ENCODE results near the gene DEK.
"Not testable (repeated sequence)": the region's sequence is repeated elsewhere in the genome, so short reads cannot be mapped to it uniquely, and the experiment has no call there.

DEK gene

DNA sequence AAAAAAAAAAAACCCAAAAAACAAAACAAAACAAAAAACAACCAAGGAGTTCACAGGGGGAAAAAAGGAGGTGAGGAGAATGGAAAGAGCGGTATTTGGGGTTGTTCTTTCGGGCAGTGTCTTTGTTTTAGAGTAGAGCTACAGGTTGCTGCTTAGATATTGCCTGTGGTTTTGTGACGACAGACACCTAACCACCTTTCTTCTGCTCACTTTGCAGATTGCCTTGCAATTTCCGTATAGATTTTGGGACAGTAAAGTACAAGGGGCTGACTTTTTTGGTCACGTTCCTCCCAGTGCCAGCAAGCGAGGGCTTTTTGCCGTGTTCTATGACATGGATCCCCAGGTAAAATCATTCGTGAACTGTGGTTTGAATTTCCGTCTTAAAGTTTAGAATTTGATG, 50.9 kb downstream of the DEK start:
- H3K4me3 ChIP-seq (ENCODE audit: low read depth, low read length), result no peak overlapping the region
- in situ Hi-C loops (cut with HindIII; ENCODE audit: low sequenced_read_pairs), result no loop called here
- TF ChIP-seq, protein P1, sequence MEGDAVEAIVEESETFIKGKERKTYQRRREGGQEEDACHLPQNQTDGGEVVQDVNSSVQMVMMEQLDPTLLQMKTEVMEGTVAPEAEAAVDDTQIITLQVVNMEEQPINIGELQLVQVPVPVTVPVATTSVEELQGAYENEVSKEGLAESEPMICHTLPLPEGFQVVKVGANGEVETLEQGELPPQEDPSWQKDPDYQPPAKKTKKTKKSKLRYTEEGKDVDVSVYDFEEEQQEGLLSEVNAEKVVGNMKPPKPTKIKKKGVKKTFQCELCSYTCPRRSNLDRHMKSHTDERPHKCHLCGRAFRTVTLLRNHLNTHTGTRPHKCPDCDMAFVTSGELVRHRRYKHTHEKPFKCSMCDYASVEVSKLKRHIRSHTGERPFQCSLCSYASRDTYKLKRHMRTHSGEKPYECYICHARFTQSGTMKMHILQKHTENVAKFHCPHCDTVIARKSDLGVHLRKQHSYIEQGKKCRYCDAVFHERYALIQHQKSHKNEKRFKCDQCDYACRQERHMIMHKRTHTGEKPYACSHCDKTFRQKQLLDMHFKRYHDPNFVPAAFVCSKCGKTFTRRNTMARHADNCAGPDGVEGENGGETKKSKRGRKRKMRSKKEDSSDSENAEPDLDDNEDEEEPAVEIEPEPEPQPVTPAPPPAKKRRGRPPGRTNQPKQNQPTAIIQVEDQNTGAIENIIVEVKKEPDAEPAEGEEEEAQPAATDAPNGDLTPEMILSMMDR (IDR thresholded peaks at IDR 0.05; ENCODE audit: low read depth, low read length, missing control alignments), result no peak
- DNase-seq (ENCODE audit: low read depth), result no peak

DNA sequence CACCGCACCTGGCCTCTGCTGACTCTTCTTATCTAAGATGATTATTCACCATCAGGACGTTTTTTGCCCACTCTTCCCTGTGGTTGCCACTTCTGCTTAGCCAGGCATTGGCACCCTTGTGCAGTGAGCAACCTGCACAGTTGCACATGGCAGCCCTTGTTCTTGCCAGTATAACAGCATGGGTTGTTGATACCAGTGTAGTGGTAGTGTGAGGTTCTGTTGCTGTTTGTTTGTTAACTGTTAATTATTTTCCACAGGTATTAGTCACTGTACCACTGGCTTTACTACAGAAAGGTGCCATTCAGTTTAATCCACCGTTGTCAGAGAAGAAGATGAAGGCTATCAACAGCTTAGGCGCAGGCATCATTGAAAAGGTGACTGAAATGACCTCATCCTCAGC, 52.1 kb downstream of the DEK start:
- TF ChIP-seq, protein P1 (IDR thresholded peaks at IDR 0.05; ENCODE audit: low read depth, low read length, missing control alignments), result no peak
- H3K4me3 ChIP-seq (ENCODE audit: low read depth, low read length), result no peak overlapping the region
- no peak for DNase-seq (ENCODE audit: low read depth)
- in situ Hi-C loops (cut with HindIII; ENCODE audit: low sequenced_read_pairs), result no loop called here

DNA sequence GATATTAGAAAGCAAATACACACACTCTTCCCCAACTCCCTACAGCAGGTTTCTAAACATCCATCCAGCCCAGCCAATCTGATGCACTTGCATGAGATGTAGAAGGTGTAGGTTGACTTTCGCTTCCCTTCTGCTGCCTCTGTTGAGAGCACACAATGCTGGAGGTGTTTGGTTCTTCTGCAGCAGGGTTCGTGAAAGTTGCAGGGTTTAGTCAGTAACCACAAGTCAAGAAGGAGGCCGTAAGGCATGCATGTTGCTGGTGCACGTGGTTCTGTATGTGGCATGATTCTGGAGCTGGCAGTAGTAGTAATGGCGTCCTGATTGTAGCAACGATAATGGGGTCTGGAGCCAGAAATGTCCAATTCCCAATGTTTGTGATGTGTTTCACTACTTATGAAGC, 53.0 kb downstream of the DEK start:
- in situ Hi-C loops (cut with HindIII; ENCODE audit: low sequenced_read_pairs), result no loop called here
- TF ChIP-seq, protein P1 (IDR thresholded peaks at IDR 0.05; ENCODE audit: low read depth, low read length, missing control alignments), result no peak
- H3K4me3 ChIP-seq (ENCODE audit: low read depth, low read length), result no peak overlapping the region
- no peak for DNase-seq (ENCODE audit: low read depth)

DNA sequence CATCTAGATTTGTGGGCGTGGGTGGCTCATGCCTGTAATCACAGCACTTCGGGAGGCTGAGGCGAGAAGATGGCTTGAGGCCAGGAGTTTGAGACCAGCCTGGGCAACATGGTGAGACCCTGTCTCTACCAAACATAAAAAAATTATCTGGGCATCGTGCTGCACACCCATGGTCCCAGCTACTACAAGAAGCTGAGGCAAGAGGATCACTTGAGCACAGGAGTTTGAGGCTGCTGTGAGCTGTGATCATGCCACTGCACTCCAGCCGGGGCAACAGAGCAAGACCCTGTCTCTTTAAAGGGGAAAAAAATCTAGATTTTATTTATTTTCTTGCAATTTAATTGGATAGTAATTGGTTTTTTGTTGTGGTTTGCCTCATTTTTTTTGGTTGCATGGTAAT, 53.6 kb downstream of the DEK start:
- in situ Hi-C loops (cut with HindIII; ENCODE audit: low sequenced_read_pairs), result no loop called here
- DNase-seq (ENCODE audit: low read depth), result no peak
- TF ChIP-seq, protein P1 (IDR thresholded peaks at IDR 0.05; ENCODE audit: low read depth, low read length, missing control alignments), result no peak
- no peak overlapping the region for H3K4me3 ChIP-seq (ENCODE audit: low read depth, low read length)

DNA sequence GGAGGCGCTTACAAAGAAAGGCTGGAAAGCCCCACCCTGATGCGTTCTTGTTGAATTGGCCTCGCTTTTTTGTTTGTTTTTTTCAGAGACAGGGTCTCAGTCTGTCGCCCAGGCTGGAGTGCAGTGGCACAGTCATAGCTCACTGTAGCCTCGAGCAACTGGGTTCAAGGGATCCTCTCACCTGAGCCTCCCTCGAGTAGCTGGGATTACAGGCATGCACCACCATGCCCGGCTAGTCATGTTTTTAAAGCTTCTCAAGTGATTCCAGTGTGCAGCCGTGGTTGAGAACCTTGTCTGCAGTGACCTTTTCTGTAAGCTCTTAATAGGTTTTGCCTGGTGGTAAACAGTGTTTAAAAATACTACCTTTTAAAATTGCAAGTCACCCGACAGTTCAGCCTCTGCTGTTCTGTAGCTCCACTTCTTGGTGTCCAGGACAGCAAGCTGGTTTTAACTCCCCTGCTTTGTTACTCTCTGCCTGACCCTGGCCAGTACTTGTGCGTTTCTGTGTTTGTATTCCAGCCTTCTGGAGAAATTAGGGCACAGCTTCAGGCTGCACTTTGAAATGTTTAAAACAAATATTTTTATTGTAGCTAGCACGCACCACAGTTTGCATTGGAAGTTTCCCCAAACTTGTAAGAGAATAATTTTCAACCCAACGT, 54.7 kb downstream of the DEK start:
- no peak for DNase-seq (ENCODE audit: low read depth)
- in situ Hi-C loops (cut with HindIII; ENCODE audit: low sequenced_read_pairs), result no loop called here
- H3K4me3 ChIP-seq (ENCODE audit: low read depth, low read length), result no peak overlapping the region
- TF ChIP-seq, protein P1 (IDR thresholded peaks at IDR 0.05; ENCODE audit: low read depth, low read length, missing control alignments), result no peak

DNA sequence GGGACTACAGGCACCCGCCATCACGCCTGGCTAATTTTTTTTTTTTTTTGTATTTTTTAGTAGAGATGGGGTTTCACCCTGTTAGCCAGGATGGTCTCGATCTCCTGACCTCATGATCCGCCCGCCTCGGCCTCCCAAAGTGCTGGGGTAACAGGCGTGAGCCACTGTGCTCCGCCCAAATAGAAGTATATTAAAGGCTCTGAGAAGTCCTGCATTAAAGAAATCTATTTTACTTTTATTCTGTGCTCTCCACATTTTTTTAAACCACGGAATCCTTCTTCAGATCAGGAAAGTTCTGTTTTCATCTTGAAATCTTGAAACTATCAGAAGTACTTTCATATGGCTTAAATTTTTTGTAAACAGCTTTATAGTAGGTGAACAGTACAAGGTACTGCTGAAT, 55.6 kb downstream of the DEK start:
- H3K4me3 ChIP-seq (ENCODE audit: low read depth, low read length); in situ Hi-C loops (cut with HindIII; ENCODE audit: low sequenced_read_pairs); DNase-seq (ENCODE audit: low read depth): not testable (repeated sequence)

DNA sequence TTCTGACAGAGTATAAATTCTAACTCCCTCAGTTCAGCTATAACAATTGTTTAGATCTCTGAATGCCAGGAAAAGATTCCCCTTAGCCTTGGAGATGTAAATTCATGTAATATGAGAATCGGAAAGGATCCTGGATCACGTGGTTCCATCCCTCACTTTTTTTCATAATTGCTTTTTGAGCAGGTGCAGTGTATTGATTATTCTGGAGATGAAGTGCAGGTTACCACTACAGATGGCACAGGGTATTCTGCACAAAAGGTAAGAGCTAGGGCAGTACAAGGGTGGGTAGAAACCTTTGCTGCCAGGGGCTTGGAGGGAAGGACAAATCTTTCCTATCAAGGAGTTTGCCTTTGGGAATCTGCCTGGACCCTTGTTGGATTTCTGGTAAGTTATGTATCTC, 56.4 kb downstream of the DEK start:
- in situ Hi-C loops (cut with HindIII; ENCODE audit: low sequenced_read_pairs), result no loop called here
- no peak for DNase-seq (ENCODE audit: low read depth)
- H3K4me3 ChIP-seq (ENCODE audit: low read depth, low read length), result no peak overlapping the region
- TF ChIP-seq, protein P1 (IDR thresholded peaks at IDR 0.05; ENCODE audit: low read depth, low read length, missing control alignments), result no peak

Data from astrocyte of the cerebellum (primary cell).